PFSK-1 (cell line): ENCODE results near the gene TAF4B.

Experiments used
- FOXP2 ChIP-seq: optimal IDR thresholded peaks from 2 replicates; pipeline ENCODE3; 2011; ENCODE audit warnings: borderline replicate concordance, control low read depth, inconsistent platforms; ENCODE audit not compliant: insufficient read depth; ENCODE audit errors: extremely low read length, extremely low read depth
- POLR2AphosphoS5 ChIP-seq: IDR thresholded peaks from 2 replicates; pipeline ENCODE4 v1.6.1; 2012; ENCODE audit warnings: low read depth, mild to moderate bottlenecking, control low read depth, low read length, moderate library complexity
- SIN3A ChIP-seq: IDR thresholded peaks from 2 replicates; pipeline ENCODE4 v1.6.1; 2012; ENCODE audit warnings: mild to moderate bottlenecking, low read length, moderate library complexity, borderline replicate concordance; ENCODE audit not compliant: insufficient read depth
- TAF1 ChIP-seq: IDR thresholded peaks from 2 replicates; pipeline ENCODE4 v1.6.1; 2012; ENCODE audit warnings: low read length, control low read depth, borderline replicate concordance; ENCODE audit not compliant: insufficient read depth
- TF ChIP-seq, protein P1 (sequence below), 2 experiments: IDR thresholded peaks; 2 replicates each; pipeline versions ENCODE4 v1.6.1 to v1.8.0; 2011 to 2012; ENCODE audit warnings: low read depth in 2 of 2, low read length in 2 of 2, control low read depth in 1 of 2, inconsistent platforms in 1 of 2, mild to moderate bottlenecking in 1 of 2, moderate library complexity in 1 of 2; ENCODE audit not compliant: insufficient read depth in 1 of 2

TAF4B gene

GRCh38 chr18:26320686-26321085 lies 94.4 kb downstream of the TAF4B start:
- TF ChIP-seq TAF1 (no peak), POLR2AphosphoS5 (no peak), FOXP2 (no peak), SIN3A (no peak)
- TF ChIP-seq, protein P1, sequence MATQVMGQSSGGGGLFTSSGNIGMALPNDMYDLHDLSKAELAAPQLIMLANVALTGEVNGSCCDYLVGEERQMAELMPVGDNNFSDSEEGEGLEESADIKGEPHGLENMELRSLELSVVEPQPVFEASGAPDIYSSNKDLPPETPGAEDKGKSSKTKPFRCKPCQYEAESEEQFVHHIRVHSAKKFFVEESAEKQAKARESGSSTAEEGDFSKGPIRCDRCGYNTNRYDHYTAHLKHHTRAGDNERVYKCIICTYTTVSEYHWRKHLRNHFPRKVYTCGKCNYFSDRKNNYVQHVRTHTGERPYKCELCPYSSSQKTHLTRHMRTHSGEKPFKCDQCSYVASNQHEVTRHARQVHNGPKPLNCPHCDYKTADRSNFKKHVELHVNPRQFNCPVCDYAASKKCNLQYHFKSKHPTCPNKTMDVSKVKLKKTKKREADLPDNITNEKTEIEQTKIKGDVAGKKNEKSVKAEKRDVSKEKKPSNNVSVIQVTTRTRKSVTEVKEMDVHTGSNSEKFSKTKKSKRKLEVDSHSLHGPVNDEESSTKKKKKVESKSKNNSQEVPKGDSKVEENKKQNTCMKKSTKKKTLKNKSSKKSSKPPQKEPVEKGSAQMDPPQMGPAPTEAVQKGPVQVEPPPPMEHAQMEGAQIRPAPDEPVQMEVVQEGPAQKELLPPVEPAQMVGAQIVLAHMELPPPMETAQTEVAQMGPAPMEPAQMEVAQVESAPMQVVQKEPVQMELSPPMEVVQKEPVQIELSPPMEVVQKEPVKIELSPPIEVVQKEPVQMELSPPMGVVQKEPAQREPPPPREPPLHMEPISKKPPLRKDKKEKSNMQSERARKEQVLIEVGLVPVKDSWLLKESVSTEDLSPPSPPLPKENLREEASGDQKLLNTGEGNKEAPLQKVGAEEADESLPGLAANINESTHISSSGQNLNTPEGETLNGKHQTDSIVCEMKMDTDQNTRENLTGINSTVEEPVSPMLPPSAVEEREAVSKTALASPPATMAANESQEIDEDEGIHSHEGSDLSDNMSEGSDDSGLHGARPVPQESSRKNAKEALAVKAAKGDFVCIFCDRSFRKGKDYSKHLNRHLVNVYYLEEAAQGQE (IDR thresholded peaks at IDR 0.05; ENCODE audit: insufficient read depth in 1 of 2, low read depth in 2 of 2, low read length in 2 of 2), result no peak

- TF ChIP-seq SIN3A, result no peak
- TF ChIP-seq POLR2AphosphoS5, result no peak
- TF ChIP-seq, protein P1 (IDR thresholded peaks at IDR 0.05; ENCODE audit: insufficient read depth in 1 of 2, low read depth in 2 of 2, low read length in 2 of 2), result no peak
- TF ChIP-seq FOXP2, result no peak
- no peak for TF ChIP-seq TAF1
Observed at GRCh38 chr18:26322890-26323653, 96.8 kb downstream of the TAF4B start.

DNA sequence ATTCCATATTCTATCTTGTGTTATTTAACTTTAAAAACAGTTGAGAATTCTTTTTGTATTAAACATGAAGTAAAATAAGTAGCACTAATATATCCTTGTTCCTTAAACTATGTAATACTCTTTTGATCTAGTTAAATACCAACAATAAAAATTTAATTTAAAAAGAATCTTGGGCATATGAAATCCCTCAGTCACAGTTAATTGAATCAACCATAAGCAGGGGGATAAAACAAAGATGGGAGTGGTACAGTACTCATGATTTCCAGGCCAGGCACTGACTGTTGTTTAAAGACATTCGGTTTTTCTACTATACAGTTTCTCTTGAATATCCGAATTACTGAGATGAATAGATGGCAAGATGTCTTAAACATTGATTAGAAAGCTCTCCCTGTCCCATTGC lies 99.5 kb downstream of the TAF4B start:
- TF ChIP-seq POLR2AphosphoS5 (no peak), TAF1 (no peak), SIN3A (no peak), FOXP2 (no peak)
- TF ChIP-seq, protein P1 (IDR thresholded peaks at IDR 0.05; ENCODE audit: insufficient read depth in 1 of 2, low read depth in 2 of 2, low read length in 2 of 2), result no peak

- TF ChIP-seq TAF1 (no peak), POLR2AphosphoS5 (no peak), SIN3A (no peak), FOXP2 (no peak)
- TF ChIP-seq, protein P1 (IDR thresholded peaks at IDR 0.05; ENCODE audit: insufficient read depth in 1 of 2, low read depth in 2 of 2, low read length in 2 of 2), result no peak
Observed at GRCh38 chr18:26327062-26327461, 100.8 kb downstream of the TAF4B start.

DNA sequence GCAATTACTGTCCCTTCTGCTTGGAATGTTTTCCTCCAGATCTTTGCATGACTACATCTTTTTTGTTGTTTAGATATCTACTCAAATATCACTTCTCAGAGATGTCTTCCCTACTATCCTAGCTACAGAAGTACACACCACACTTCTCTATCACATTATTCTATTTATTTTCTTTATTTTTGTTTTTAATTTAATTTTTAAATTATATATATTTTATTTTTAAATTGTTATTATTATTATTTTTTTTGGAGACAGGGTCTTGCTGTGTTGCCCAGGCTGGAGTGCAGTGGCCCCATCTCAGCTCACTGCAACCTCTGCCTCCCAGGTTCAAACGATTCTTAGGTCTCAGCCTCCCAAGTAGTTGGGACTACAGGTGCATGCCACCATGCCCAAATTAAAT lies 106.7 kb downstream of the TAF4B start:
- no peak for TF ChIP-seq POLR2AphosphoS5
- no peak for TF ChIP-seq TAF1
- TF ChIP-seq SIN3A, result no peak
- TF ChIP-seq, protein P1 (IDR thresholded peaks at IDR 0.05; ENCODE audit: insufficient read depth in 1 of 2, low read depth in 2 of 2, low read length in 2 of 2), result no peak
- TF ChIP-seq FOXP2, result no peak
